ENCODE measurements around the gene FAM168A.

The FAM168A gene

GRCh38 chr11:73532310-73532709 is 65.6 kb downstream of the FAM168A start:
- no peak overlapping the region for H3K4me3 ChIP-seq (ENCODE audit: low read depth, low read length)
- DNase-seq (ENCODE audit: low read depth): no peak
- TF ChIP-seq, protein P1, sequence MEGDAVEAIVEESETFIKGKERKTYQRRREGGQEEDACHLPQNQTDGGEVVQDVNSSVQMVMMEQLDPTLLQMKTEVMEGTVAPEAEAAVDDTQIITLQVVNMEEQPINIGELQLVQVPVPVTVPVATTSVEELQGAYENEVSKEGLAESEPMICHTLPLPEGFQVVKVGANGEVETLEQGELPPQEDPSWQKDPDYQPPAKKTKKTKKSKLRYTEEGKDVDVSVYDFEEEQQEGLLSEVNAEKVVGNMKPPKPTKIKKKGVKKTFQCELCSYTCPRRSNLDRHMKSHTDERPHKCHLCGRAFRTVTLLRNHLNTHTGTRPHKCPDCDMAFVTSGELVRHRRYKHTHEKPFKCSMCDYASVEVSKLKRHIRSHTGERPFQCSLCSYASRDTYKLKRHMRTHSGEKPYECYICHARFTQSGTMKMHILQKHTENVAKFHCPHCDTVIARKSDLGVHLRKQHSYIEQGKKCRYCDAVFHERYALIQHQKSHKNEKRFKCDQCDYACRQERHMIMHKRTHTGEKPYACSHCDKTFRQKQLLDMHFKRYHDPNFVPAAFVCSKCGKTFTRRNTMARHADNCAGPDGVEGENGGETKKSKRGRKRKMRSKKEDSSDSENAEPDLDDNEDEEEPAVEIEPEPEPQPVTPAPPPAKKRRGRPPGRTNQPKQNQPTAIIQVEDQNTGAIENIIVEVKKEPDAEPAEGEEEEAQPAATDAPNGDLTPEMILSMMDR (IDR thresholded peaks at IDR 0.05; ENCODE audit: insufficient read depth, low read depth, low read length, missing control alignments): no peak

DNA sequence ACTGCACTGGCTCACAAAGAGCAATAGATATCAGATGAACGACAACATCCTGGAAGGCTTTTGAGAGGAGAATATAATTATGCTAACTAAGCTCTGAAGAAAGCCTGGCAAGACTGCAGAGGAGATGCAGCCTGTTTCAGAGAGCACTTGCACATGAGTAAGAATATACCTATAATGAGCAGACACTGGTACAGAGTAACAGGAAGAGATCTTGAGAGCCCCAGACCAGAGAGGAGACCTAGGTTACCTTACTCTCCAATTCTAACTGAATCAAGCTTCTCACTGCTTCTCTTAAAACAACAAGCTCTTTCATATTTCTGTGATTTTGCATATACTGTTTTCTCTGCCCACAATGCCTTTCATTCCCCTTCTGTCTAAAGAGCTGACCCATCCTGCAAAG is 66.5 kb downstream of the FAM168A start:
- H3K4me3 ChIP-seq (ENCODE audit: low read depth, low read length): no peak overlapping the region
- TF ChIP-seq, protein P1 (IDR thresholded peaks at IDR 0.05; ENCODE audit: insufficient read depth, low read depth, low read length, missing control alignments): no peak
- peak; percentile 30 for DNase-seq (ENCODE audit: low read depth)

GRCh38 chr11:73530109-73530508 is 67.8 kb downstream of the FAM168A start:
- TF ChIP-seq, protein P1 (IDR thresholded peaks at IDR 0.05; ENCODE audit: insufficient read depth, low read depth, low read length, missing control alignments): no peak
- H3K4me3 ChIP-seq (ENCODE audit: low read depth, low read length): no peak overlapping the region
- DNase-seq (ENCODE audit: low read depth): no peak

DNA sequence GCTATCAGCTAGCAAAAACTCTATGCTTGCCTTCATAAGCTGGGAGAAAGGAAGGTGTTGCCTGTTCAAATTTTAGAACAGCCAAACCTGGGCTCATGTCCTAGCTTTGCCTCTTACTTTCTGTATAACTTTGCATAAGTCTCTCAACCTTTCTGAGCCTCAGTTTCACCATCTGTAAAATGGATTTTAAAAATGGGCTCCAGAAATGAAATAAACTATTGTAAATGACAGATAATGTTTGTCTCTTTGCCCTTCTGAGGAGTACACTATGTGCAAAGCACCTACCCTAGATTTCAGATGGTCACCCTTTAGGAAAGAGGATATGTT is 68.7 kb downstream of the FAM168A start:
- TF ChIP-seq, protein P1 (IDR thresholded peaks at IDR 0.05; ENCODE audit: insufficient read depth, low read depth, low read length, missing control alignments): no peak
- H3K4me3 ChIP-seq (ENCODE audit: low read depth, low read length): no peak overlapping the region
- DNase-seq (ENCODE audit: low read depth): no peak

DNA sequence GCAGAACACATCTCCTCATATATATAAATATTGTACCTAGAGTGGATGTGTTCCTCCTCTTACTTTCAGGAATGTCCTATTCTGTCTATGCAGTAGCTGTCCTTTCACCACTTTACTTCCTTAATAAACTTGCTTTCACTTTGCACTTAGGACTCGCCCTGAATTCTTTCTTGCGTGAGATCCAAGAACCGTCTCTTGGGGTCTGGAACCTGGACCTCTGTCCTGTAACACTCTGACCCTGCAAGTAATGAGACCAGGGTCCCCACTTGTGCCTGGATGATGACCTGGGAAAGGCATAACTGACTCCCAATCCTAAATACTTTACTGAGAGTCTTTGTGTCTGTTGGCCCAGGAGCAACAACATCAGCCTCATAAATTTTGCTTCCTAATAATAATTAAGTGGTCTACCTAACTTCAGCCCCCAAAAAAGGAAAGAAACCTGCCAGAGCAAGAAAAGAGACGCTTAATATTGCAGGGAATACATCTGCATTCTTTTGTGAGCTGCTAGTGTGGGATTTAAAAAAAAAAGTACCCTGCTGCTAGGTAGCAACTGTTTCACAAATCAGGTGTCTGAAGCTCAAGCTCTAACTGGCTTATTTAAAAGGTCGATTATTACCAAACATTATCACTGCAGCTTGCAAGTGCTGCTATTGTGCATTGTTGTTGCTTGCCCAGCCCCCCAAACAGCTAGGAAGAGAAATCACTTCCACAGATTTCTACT is 69.3 kb downstream of the FAM168A start:
- DNase-seq (ENCODE audit: low read depth): no peak
- TF ChIP-seq, protein P1 (IDR thresholded peaks at IDR 0.05; ENCODE audit: insufficient read depth, low read depth, low read length, missing control alignments): no peak
- no peak overlapping the region for H3K4me3 ChIP-seq (ENCODE audit: low read depth, low read length)

- DNase-seq (ENCODE audit: low read depth): no peak
- TF ChIP-seq, protein P1 (IDR thresholded peaks at IDR 0.05; ENCODE audit: insufficient read depth, low read depth, low read length, missing control alignments): no peak
- H3K4me3 ChIP-seq (ENCODE audit: low read depth, low read length): no peak overlapping the region
These were observed 69.9 kb downstream of the FAM168A start for GRCh38 chr11:73528013-73528412.

DNA sequence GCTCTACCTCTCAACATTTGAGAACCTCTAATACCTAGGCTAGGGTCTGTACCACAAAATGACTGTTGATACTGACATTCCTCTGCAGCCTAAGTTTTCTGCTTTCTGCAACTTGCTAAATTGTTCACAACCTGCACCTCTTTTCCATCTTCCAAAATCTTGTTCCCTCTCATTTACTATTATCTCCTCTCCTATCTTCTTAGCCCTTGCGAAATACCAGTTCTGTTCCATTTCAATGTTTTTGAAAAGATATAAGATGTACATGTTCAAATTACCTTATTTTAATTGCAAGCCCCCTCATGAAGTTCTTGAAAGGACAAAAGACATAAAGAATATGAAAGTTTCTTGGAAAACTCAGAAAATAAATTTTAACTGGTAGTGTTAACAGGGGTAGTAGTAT is 72.3 kb downstream of the FAM168A start:
- DNase-seq (ENCODE audit: low read depth): no peak
- TF ChIP-seq, protein P1 (IDR thresholded peaks at IDR 0.05; ENCODE audit: insufficient read depth, low read depth, low read length, missing control alignments): no peak
- H3K4me3 ChIP-seq (ENCODE audit: low read depth, low read length): no peak overlapping the region
